ENCODE results near the gene SPIRE2. TPM values are rescaled to one million over a fixed set of nuclear protein-coding genes. Genes with fewer than 3 reads are reported as not detected.

SPIRE2 gene
- total and polyA plus RNA-seq, 2 of the 13 experiments (the other 11 are each of a cell fraction or from before 2014, with no cell fraction given) = 13.3 to 37.5 TPM

DNA sequence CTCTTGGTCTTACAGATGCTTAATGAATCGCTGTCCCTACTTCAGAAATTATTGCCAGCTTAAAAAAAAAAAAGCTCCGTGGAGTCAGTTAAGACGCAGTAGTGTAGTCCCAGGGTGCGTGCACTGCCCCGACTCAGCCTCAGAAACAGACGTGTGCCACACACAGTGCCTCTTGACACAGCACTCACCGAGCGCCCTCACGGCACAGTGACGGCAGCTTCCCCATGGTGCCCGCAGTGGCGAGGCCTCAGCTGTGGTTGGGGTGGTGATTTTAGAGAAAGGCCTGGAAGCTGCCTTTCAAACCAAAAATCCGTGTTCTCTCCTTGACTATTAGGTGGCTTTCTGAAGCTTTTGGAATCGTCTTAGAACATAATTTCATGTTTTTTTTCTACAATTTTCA is 59.0 kb downstream of the SPIRE2 start (continued):
- TF ChIP-seq TBX3 (IDR thresholded peaks at IDR 0.05; ENCODE audit: borderline replicate concordance) = no peak
- TF ChIP-seq ZNF350 (CRISPR knock-in tag; IDR thresholded peaks at IDR 0.05; ENCODE audit: borderline replicate concordance, low read depth) = no peak
- no peak for TF ChIP-seq MATR3 (CRISPR knock-in tag; IDR thresholded peaks at IDR 0.05)
- TF ChIP-seq, protein P1, sequence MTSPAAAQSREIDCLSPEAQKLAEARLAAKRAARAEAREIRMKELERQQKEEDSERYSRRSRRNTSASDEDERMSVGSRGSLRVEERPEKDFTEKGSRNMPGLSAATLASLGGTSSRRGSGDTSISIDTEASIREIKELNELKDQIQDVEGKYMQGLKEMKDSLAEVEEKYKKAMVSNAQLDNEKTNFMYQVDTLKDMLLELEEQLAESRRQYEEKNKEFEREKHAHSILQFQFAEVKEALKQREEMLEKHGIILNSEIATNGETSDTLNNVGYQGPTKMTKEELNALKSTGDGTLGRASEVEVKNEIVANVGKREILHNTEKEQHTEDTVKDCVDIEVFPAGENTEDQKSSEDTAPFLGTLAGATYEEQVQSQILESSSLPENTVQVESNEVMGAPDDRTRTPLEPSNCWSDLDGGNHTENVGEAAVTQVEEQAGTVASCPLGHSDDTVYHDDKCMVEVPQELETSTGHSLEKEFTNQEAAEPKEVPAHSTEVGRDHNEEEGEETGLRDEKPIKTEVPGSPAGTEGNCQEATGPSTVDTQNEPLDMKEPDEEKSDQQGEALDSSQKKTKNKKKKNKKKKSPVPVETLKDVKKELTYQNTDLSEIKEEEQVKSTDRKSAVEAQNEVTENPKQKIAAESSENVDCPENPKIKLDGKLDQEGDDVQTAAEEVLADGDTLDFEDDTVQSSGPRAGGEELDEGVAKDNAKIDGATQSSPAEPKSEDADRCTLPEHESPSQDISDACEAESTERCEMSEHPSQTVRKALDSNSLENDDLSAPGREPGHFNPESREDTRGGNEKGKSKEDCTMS (CRISPR knock-in tag; conservative IDR thresholded peaks at IDR 0.05) = no peak
- TF ChIP-seq ZNF569 (CRISPR knock-in tag; IDR thresholded peaks at IDR 0.05; ENCODE audit: borderline replicate concordance) = no peak
- no peak for TF ChIP-seq ZNF124 (CRISPR knock-in tag; IDR thresholded peaks at IDR 0.05)
- no peak for TF ChIP-seq SNRNP70 (IDR thresholded peaks at IDR 0.05; ENCODE audit: low read depth, low read length)

DNA sequence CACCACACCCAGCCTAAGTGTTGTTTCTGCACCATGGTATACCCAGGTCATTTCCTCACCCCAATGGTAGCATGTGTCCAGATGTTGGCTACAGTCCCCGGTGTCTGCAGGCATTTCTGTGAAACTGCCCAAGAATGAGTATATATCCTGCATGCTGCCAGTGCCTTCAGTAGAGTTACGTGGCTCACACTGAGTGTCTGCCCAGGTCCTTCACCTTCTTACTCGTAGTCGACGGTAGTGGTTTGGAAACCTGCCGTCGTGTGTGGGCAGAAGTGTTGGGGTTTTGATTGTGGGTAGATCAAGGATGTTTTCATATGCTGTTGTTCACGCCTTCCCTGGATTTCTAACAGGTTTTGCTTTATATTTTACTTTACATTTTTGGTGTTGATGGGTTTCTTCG is 61.9 kb downstream of the SPIRE2 start:
- H3K9me3 ChIP-seq (ENCODE audit: low read length) = no peaks in the 10 kb centered on the region
- FAIRE-seq = no peak
- H4K20me1 ChIP-seq (ENCODE audit: insufficient read depth, low read length) = peaks cover 5% of the 10 kb centered on the region; the same call in 1 of the 2 replicates
- H3K4me3 ChIP-seq (replicated peaks in 1 of 3; ENCODE audit: insufficient read depth in 1 of 3, low read depth in 2 of 3, low read length in 3 of 3) = no peak overlapping the region
- peaks cover 48 to 82% of the 10 kb centered on the region in 2 experiments; a peak in 4 of 5 replicates for H3K36me3 ChIP-seq (replicated peaks in 1 of 2; ENCODE audit: control insufficient read depth in 1 of 2, insufficient read depth in 2 of 2, low read length in 2 of 2)
- no peak overlapping the region for H3K9ac ChIP-seq (ENCODE audit: insufficient read depth, low read depth, low read length)
- H3K4me1 ChIP-seq (ENCODE audit: insufficient read depth, low read length) = no peaks in the 10 kb centered on the region
- intact Hi-C loops (cut with micrococcal nuclease; ENCODE audit: unreplicated experiment) (no loop called here), in situ Hi-C loops (cut with HindIII; ENCODE audit: extremely low pct_ligation_motif_present, low pct_unique_long_range_greater_than_20kb) (no loop called here)
- ATAC-seq = no peak
- no peak overlapping the region for H3K27ac ChIP-seq (ENCODE audit: extremely low read length, insufficient read depth, low read length)
- CTCF ChIA-PET (ENCODE audit: low intra/inter-chr PET ratio, low total read pairs) = no interaction called here
- H3K27me3 ChIP-seq (ENCODE audit: control insufficient read depth in 1 of 2, insufficient read depth in 2 of 2, low read length in 2 of 2) = no peaks in the 10 kb centered on the region
- POLR2A ChIA-PET = no interaction called here
- no TSS peak for BruUV-seq (replicated peaks)
- no peak for DNase-seq (ENCODE audit: low spot score)
- H3K4me2 ChIP-seq (ENCODE audit: low read depth, low read length) = no peak overlapping the region
- no peak overlapping the region for H2AFZ ChIP-seq (ENCODE audit: low read length)
- 98% methylated on average over 9 of the region's 9 CpGs for WGBS (ENCODE audit: low lambda C conversion rate)
- no peaks in the 10 kb centered on the region for H3K79me2 ChIP-seq (ENCODE audit: insufficient read depth, low read length)
- TF ChIP-seq RFXAP (CRISPR knock-in tag; IDR thresholded peaks at IDR 0.05; ENCODE audit: borderline replicate concordance) (no peak), ZNF614 (CRISPR knock-in tag; IDR thresholded peaks at IDR 0.05; ENCODE audit: borderline replicate concordance) (no peak), TCF12 (IDR thresholded peaks at IDR 0.05) (no peak), TCF12 (CRISPR knock-in tag; IDR thresholded peaks at IDR 0.05) (no peak)

Measured in HepG2 (cell line).